GM23338 (cell line): ENCODE measurements around the gene MAGEB3. TPM values are rescaled to one million over a fixed set of nuclear protein-coding genes. Genes with fewer than 3 reads are reported as not detected.

Experiments used
- ATAC-seq: fragments of 200-7000 bp; cut with Tn5 transposase; 3 replicates; pipeline ENCODE4 v1.9.1; 2020
- DNase-seq: peaks from one replicate; pipeline ENCODE4 v3.0.0-alpha.2; 2015; ENCODE audit warnings: low spot score
- H2AFZ ChIP-seq: fragments of 200-600 bp; sonication (generic); 2 replicates; pipeline ENCODE4 v1.8.0; 2016; ENCODE audit warnings: antibody characterized with exemption, mild to moderate bottlenecking, moderate library complexity
- H3F3A ChIP-seq: fragments of 200-600 bp; sonication (generic); replicated peaks from 2 replicates; pipeline ENCODE4 v1.8.0; 2017; ENCODE audit warnings: antibody characterized with exemption, mixed run types, low read depth
- H3K27ac ChIP-seq: fragments of 200-600 bp; sonication (generic); 2 replicates; pipeline ENCODE4 v1.6.1; 2016; ENCODE audit warnings: low read depth
- H3K27me3 ChIP-seq: fragments of 200-600 bp; sonication (generic); 2 replicates; pipeline ENCODE4 v1.8.0; 2016; ENCODE audit warnings: mild to moderate bottlenecking, mixed run types, moderate library complexity; ENCODE audit not compliant: insufficient read depth
- H3K36me3 ChIP-seq: fragments of 200-600 bp; sonication (generic); 2 replicates; pipeline ENCODE4 v1.8.0; 2016; ENCODE audit warnings: mild to moderate bottlenecking; ENCODE audit not compliant: insufficient read depth
- H3K4me1 ChIP-seq: fragments of 200-600 bp; sonication (generic); 2 replicates; pipeline ENCODE4 v1.8.0; 2016; ENCODE audit warnings: mild to moderate bottlenecking, moderate library complexity; ENCODE audit not compliant: insufficient read depth
- H3K4me2 ChIP-seq: fragments of 200-600 bp; sonication (generic); 2 replicates; pipeline ENCODE4 v1.7.1; 2017; ENCODE audit warnings: mixed run types
- H3K4me3 ChIP-seq: fragments of 200-600 bp; sonication (generic); 2 replicates; pipeline ENCODE4 v1.6.1; 2016; ENCODE audit warnings: mixed run types
- H3K79me2 ChIP-seq: fragments of 200-600 bp; sonication (generic); replicated peaks from 2 replicates; pipeline ENCODE4 v1.8.0; 2017; ENCODE audit warnings: mild to moderate bottlenecking; ENCODE audit not compliant: insufficient read depth
- H3K9me2 ChIP-seq: fragments of 200-600 bp; sonication (generic); 2 replicates; pipeline ENCODE4 v1.8.0; 2017; ENCODE audit not compliant: insufficient read depth
- H4K20me1 ChIP-seq: fragments of 200-600 bp; sonication (generic); replicated peaks from 2 replicates; pipeline ENCODE4 v1.8.0; 2017; ENCODE audit warnings: mild to moderate bottlenecking; ENCODE audit not compliant: insufficient read depth
- H3K27ac Mint-ChIP-seq: 2 replicates; pipeline ENCODE4 v1.8.0; 2020; ENCODE audit warnings: inconsistent platforms, mild to moderate bottlenecking, moderate library complexity, mixed read lengths
- H3K27me3 Mint-ChIP-seq: 3 replicates; pipeline ENCODE4 v1.8.0; 2022; ENCODE audit warnings: low read depth, mild to moderate bottlenecking, moderate library complexity, mixed read lengths, inconsistent platforms; ENCODE audit not compliant: insufficient read depth, poor library complexity
- H3K36me3 Mint-ChIP-seq: 3 replicates; pipeline ENCODE4 v1.8.0; 2021; ENCODE audit warnings: low read depth, mild to moderate bottlenecking, inconsistent platforms, moderate library complexity, mixed read lengths
- H3K4me1 Mint-ChIP-seq: 3 replicates; pipeline ENCODE4 v1.8.0; 2020; ENCODE audit warnings: mild to moderate bottlenecking, inconsistent platforms, mixed read lengths
- H3K4me3 Mint-ChIP-seq: 3 replicates; pipeline ENCODE4 v1.8.0; 2021; ENCODE audit warnings: moderate library complexity, mild to moderate bottlenecking, inconsistent platforms, mixed read lengths
- H3K9me3 Mint-ChIP-seq: 3 replicates; pipeline ENCODE4 v1.8.0; 2020; ENCODE audit warnings: moderate library complexity, mild to moderate bottlenecking, inconsistent platforms, mixed read lengths
- CREB1 ChIP-seq: fragments of 250-450 bp; sonication (Bioruptor Pico); IDR thresholded peaks from 2 replicates; pipeline ENCODE4 v1.5.0; 2020; ENCODE audit warnings: low read depth, mild to moderate bottlenecking, moderate library complexity
- EZH2 ChIP-seq: fragments of 200-600 bp; sonication (generic); IDR thresholded peaks from one replicate; pipeline ENCODE4 v1.8.0; 2017; ENCODE audit warnings: antibody characterized with exemption, mild to moderate bottlenecking, low read depth; ENCODE audit not compliant: unreplicated experiment
- EZH2phosphoT487 ChIP-seq: fragments of 200-600 bp; sonication (generic); IDR thresholded peaks from one replicate; pipeline ENCODE4 v1.8.1; 2018; ENCODE audit warnings: antibody characterized with exemption; ENCODE audit not compliant: unreplicated experiment
- JUNB ChIP-seq: IDR thresholded peaks from one replicate; pipeline ENCODE4 v1.6.1; 2016; ENCODE audit warnings: antibody characterized with exemption; ENCODE audit not compliant: unreplicated experiment
- NANOG ChIP-seq: IDR thresholded peaks from 2 replicates; pipeline ENCODE4 v1.6.1; 2016; ENCODE audit warnings: antibody characterized with exemption, borderline replicate concordance
- POLR2AphosphoS5 ChIP-seq: IDR thresholded peaks from 2 replicates; pipeline ENCODE4 v1.6.1; 2016; ENCODE audit warnings: antibody characterized with exemption, low read depth
- STAT1 ChIP-seq: IDR thresholded peaks from one replicate; pipeline ENCODE4 v1.6.1; 2016; ENCODE audit warnings: antibody characterized with exemption; ENCODE audit not compliant: unreplicated experiment
- ZNF114 ChIP-seq: fragments of 250-450 bp; sonication (Bioruptor Pico); IDR thresholded peaks from 2 replicates; pipeline ENCODE4 v1.5.0; 2020; ENCODE audit warnings: mild to moderate bottlenecking, moderate library complexity
- ZNF331 ChIP-seq: fragments of 250-450 bp; sonication (Bioruptor Pico); IDR thresholded peaks from 2 replicates; pipeline ENCODE4 v1.5.0; 2020; ENCODE audit warnings: low read depth, mild to moderate bottlenecking, moderate library complexity
- polyA plus RNA-seq: library from polyadenylated mRNA; unstranded; fragments of >200 nt; fragmentation: Nextera tagmentation; extraction: Ambion mirVana; gene quantifications from 2 replicates; pipeline ENCODE4 v1.2.1, GENCODE V29; 2016
- total RNA-seq: library from RNA; depleted of rRNA; stranded (reverse); fragments of >200 nt; shearing (Covaris generic); gene quantifications from 2 replicates; pipeline ENCODE4 v1.2.3, GENCODE V29; 2014
- TF ChIP-seq, protein P1 (sequence below), 2 experiments: fragments of 200-600 bp in 1 of 2; sonication (generic) in 1 of 2; conservative IDR thresholded peaks; 2 replicates each; pipeline versions ENCODE4 v1.5.1 to v1.6.1; 2016 to 2017; ENCODE audit warnings: antibody characterized with exemption in 2 of 2, low read depth in 2 of 2, mild to moderate bottlenecking in 2 of 2, moderate library complexity in 1 of 2
- TF ChIP-seq, protein P2 (sequence below): IDR thresholded peaks from one replicate; pipeline ENCODE4 v1.6.1; 2018; ENCODE audit warnings: antibody characterized with exemption; ENCODE audit not compliant: unreplicated experiment
- TF ChIP-seq, protein P3 (sequence below): IDR thresholded peaks from 2 replicates; pipeline ENCODE4 v1.6.1; 2016; ENCODE audit warnings: antibody characterized with exemption
- TF ChIP-seq, protein P4 (sequence below): fragments of 250-450 bp; sonication (Bioruptor Pico); IDR thresholded peaks from 2 replicates; pipeline ENCODE4 v1.5.0; 2020; ENCODE audit warnings: mild to moderate bottlenecking, moderate library complexity

Gene MAGEB3
- total and polyA plus RNA-seq, 2 experiments from 2014 or later, result not detected

DNA sequence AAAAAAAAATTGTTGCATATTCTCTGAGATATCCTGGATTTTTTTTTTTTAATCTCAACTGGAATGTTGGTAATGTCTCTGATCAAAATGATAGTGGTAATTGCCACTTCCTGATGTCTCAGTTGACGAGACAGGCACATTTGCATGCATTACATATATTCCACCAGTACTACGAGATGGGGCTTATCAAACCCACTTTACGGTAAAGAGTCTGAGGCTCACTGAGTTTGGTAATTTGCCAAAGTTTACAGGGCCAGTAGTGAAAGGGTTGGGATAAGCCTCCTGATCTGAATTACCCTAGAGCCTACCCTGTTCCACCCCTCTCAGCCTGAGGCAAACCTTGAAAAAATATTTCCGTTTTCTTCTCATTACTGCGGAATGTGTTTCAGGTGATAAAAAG, 9.8 kb upstream of the MAGEB3 start (continued):
- TF ChIP-seq, protein P1, sequence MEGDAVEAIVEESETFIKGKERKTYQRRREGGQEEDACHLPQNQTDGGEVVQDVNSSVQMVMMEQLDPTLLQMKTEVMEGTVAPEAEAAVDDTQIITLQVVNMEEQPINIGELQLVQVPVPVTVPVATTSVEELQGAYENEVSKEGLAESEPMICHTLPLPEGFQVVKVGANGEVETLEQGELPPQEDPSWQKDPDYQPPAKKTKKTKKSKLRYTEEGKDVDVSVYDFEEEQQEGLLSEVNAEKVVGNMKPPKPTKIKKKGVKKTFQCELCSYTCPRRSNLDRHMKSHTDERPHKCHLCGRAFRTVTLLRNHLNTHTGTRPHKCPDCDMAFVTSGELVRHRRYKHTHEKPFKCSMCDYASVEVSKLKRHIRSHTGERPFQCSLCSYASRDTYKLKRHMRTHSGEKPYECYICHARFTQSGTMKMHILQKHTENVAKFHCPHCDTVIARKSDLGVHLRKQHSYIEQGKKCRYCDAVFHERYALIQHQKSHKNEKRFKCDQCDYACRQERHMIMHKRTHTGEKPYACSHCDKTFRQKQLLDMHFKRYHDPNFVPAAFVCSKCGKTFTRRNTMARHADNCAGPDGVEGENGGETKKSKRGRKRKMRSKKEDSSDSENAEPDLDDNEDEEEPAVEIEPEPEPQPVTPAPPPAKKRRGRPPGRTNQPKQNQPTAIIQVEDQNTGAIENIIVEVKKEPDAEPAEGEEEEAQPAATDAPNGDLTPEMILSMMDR (conservative IDR thresholded peaks at IDR 0.05; ENCODE audit: low read depth in 2 of 2), result no peak
- TF ChIP-seq ZNF114 (CRISPR knock-in tag) (no peak), POLR2AphosphoS5 (no peak), NANOG (no peak), ZNF331 (CRISPR knock-in tag) (no peak), EZH2phosphoT487 (no peak)
- TF ChIP-seq, protein P2, sequence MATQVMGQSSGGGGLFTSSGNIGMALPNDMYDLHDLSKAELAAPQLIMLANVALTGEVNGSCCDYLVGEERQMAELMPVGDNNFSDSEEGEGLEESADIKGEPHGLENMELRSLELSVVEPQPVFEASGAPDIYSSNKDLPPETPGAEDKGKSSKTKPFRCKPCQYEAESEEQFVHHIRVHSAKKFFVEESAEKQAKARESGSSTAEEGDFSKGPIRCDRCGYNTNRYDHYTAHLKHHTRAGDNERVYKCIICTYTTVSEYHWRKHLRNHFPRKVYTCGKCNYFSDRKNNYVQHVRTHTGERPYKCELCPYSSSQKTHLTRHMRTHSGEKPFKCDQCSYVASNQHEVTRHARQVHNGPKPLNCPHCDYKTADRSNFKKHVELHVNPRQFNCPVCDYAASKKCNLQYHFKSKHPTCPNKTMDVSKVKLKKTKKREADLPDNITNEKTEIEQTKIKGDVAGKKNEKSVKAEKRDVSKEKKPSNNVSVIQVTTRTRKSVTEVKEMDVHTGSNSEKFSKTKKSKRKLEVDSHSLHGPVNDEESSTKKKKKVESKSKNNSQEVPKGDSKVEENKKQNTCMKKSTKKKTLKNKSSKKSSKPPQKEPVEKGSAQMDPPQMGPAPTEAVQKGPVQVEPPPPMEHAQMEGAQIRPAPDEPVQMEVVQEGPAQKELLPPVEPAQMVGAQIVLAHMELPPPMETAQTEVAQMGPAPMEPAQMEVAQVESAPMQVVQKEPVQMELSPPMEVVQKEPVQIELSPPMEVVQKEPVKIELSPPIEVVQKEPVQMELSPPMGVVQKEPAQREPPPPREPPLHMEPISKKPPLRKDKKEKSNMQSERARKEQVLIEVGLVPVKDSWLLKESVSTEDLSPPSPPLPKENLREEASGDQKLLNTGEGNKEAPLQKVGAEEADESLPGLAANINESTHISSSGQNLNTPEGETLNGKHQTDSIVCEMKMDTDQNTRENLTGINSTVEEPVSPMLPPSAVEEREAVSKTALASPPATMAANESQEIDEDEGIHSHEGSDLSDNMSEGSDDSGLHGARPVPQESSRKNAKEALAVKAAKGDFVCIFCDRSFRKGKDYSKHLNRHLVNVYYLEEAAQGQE, result no peak

DNA sequence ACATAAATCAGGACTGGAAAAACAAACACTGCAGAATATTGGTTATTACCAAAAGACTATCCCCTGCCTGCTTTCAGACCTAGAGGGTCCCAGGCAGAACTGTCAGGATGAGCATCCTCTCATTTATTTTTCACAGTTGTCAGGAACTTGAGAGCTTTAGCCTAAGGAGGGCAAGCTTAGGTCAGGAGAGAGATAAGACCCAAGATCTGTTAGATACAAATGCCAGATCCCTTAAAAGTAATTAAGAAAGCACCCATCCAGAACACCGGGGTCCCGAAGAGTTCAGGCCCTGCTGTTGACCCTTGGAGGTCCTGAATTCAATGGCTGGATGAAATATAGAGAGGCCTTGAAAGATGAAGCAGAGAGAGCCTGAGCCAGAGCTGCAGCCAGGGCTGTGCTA, 5.9 kb upstream of the MAGEB3 start:
- no peaks in the 10 kb centered on the region for H3F3A ChIP-seq
- no peak overlapping the region for H2AFZ ChIP-seq
- H3K27ac ChIP-seq, result no peak overlapping the region
- TF ChIP-seq, protein P3, sequence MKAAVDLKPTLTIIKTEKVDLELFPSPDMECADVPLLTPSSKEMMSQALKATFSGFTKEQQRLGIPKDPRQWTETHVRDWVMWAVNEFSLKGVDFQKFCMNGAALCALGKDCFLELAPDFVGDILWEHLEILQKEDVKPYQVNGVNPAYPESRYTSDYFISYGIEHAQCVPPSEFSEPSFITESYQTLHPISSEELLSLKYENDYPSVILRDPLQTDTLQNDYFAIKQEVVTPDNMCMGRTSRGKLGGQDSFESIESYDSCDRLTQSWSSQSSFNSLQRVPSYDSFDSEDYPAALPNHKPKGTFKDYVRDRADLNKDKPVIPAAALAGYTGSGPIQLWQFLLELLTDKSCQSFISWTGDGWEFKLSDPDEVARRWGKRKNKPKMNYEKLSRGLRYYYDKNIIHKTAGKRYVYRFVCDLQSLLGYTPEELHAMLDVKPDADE, result no peak
- TF ChIP-seq NANOG (no peak), EZH2 (no peak), ZNF114 (CRISPR knock-in tag) (no peak), STAT1 (no peak), ZNF331 (CRISPR knock-in tag) (no peak), EZH2phosphoT487 (no peak), JUNB (no peak), CREB1 (CRISPR knock-in tag) (no peak), POLR2AphosphoS5 (no peak)
- TF ChIP-seq, protein P4, sequence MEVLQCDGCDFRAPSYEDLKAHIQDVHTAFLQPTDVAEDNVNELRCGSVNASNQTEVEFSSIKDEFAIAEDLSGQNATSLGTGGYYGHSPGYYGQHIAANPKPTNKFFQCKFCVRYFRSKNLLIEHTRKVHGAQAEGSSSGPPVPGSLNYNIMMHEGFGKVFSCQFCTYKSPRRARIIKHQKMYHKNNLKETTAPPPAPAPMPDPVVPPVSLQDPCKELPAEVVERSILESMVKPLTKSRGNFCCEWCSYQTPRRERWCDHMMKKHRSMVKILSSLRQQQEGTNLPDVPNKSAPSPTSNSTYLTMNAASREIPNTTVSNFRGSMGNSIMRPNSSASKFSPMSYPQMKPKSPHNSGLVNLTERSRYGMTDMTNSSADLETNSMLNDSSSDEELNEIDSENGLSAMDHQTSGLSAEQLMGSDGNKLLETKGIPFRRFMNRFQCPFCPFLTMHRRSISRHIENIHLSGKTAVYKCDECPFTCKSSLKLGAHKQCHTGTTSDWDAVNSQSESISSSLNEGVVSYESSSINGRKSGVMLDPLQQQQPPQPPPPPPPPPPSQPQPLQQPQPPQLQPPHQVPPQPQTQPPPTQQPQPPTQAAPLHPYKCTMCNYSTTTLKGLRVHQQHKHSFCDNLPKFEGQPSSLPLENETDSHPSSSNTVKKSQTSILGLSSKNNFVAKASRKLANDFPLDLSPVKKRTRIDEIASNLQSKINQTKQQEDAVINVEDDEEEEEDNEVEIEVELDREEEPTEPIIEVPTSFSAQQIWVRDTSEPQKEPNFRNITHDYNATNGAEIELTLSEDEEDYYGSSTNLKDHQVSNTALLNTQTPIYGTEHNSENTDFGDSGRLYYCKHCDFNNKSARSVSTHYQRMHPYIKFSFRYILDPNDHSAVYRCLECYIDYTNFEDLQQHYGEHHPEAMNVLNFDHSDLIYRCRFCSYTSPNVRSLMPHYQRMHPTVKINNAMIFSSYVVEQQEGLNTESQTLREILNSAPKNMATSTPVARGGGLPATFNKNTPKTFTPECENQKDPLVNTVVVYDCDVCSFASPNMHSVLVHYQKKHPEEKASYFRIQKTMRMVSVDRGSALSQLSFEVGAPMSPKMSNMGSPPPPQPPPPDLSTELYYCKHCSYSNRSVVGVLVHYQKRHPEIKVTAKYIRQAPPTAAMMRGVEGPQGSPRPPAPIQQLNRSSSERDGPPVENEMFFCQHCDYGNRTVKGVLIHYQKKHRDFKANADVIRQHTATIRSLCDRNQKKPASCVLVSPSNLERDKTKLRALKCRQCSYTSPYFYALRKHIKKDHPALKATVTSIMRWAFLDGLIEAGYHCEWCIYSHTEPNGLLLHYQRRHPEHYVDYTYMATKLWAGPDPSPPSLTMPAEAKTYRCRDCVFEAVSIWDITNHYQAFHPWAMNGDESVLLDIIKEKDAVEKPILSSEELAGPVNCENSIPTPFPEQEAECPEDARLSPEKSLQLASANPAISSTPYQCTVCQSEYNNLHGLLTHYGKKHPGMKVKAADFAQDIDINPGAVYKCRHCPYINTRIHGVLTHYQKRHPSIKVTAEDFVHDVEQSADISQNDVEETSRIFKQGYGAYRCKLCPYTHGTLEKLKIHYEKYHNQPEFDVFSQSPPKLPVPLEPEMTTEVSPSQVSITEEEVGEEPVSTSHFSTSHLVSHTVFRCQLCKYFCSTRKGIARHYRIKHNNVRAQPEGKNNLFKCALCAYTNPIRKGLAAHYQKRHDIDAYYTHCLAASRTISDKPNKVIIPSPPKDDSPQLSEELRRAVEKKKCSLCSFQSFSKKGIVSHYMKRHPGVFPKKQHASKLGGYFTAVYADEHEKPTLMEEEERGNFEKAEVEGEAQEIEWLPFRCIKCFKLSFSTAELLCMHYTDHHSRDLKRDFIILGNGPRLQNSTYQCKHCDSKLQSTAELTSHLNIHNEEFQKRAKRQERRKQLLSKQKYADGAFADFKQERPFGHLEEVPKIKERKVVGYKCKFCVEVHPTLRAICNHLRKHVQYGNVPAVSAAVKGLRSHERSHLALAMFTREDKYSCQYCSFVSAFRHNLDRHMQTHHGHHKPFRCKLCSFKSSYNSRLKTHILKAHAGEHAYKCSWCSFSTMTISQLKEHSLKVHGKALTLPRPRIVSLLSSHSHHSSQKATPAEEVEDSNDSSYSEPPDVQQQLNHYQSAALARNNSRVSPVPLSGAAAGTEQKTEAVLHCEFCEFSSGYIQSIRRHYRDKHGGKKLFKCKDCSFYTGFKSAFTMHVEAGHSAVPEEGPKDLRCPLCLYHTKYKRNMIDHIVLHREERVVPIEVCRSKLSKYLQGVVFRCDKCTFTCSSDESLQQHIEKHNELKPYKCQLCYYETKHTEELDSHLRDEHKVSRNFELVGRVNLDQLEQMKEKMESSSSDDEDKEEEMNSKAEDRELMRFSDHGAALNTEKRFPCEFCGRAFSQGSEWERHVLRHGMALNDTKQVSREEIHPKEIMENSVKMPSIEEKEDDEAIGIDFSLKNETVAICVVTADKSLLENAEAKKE (CRISPR knock-in tag), result no peak
- ATAC-seq, result no peak
- H3K4me3 ChIP-seq, result no peak overlapping the region
- H3K36me3 ChIP-seq, result no peaks in the 10 kb centered on the region
- Mint-ChIP-seq H3K9me3 (no peaks in the 10 kb centered on the region), H3K27me3 (peaks cover 2% of the 10 kb centered on the region), H3K27ac (no peak overlapping the region), H3K36me3 (no peaks in the 10 kb centered on the region), H3K4me1 (peaks cover 14% of the 10 kb centered on the region), H3K4me3 (no peak overlapping the region)
- H3K4me1 ChIP-seq, result peaks cover 2% of the 10 kb centered on the region; the same call in 1 of the 2 replicates
- no peaks in the 10 kb centered on the region for H3K79me2 ChIP-seq
- H3K4me2 ChIP-seq, result no peak overlapping the region
- no peaks in the 10 kb centered on the region for H3K27me3 ChIP-seq
- no peak for DNase-seq
- H4K20me1 ChIP-seq, result no peaks in the 10 kb centered on the region
- H3K9me2 ChIP-seq, result no peaks in the 10 kb centered on the region
